Measurements from ENCODE around the gene ESM1.

- TF ChIP-seq CTCF (conservative IDR thresholded peaks at IDR 0.05): no peak
- TF ChIP-seq ZFX (IDR thresholded peaks at IDR 0.05): no peak
These were observed 3.4 kb upstream of the ESM1 start for GRCh38 chr5:54988817-54989216.

Data from C4-2B (cell line).